Lung (tissue), 12 donors: Measurements from ENCODE around the gene KCNJ10. TPM values are rescaled to one million over a fixed set of nuclear protein-coding genes. Genes with fewer than 3 reads are reported as not detected.

Experiments used
- ATAC-seq: fragments of 200-7000 bp; cut with Tn5 transposase; one replicate; pipeline ENCODE4 v1.9.1; 2020; ENCODE audit warnings: moderate number of reproducible peaks; ENCODE audit not compliant: insufficient read depth, low FRiP score
- DNase-seq, 3 donors: peaks; one replicate each; pipeline ENCODE4 v3.0.0-alpha.2; 2013 to 2017
- H3K27ac ChIP-seq, 2 donors: one replicate each; pipeline ENCODE4 v1.5.1; 2013; ENCODE audit warnings: mild to moderate bottlenecking in 2 of 2, moderate library complexity in 2 of 2, control low read depth in 1 of 2, inconsistent platforms in 1 of 2, low read depth in 1 of 2, low read length in 1 of 2
- H3K27me3 ChIP-seq, 3 donors: one replicate each; pipeline ENCODE4 v1.5.1; 2013; ENCODE audit warnings: low read length in 2 of 3; ENCODE audit not compliant: control insufficient read depth in 3 of 3, insufficient read depth in 3 of 3
- H3K36me3 ChIP-seq, 4 donors: one replicate each; pipeline ENCODE4 v1.5.1; 2013; ENCODE audit warnings: low read length in 4 of 4, mild to moderate bottlenecking in 1 of 4, moderate library complexity in 1 of 4; ENCODE audit not compliant: control insufficient read depth in 4 of 4, insufficient read depth in 4 of 4
- H3K4me1 ChIP-seq, 5 donors: one replicate each; pipeline ENCODE4 v1.5.1; 2013; ENCODE audit warnings: low read length in 5 of 5, mild to moderate bottlenecking in 2 of 5, moderate library complexity in 1 of 5; ENCODE audit not compliant: control insufficient read depth in 5 of 5, insufficient read depth in 5 of 5
- H3K4me3 ChIP-seq: one replicate; pipeline ENCODE4 v1.5.1; 2013; ENCODE audit warnings: mild to moderate bottlenecking, control low read depth, moderate library complexity
- H3K9ac ChIP-seq, 2 donors: one replicate each; pipeline ENCODE4 v1.5.1; 2013; ENCODE audit warnings: low read length in 2 of 2, control low read depth in 1 of 2; ENCODE audit not compliant: insufficient read depth in 1 of 2
- H3K9me3 ChIP-seq, 4 donors: one replicate each; pipeline ENCODE4 v1.5.1; 2013; ENCODE audit warnings: low read length in 3 of 4, mild to moderate bottlenecking in 1 of 4, moderate library complexity in 1 of 4; ENCODE audit not compliant: control insufficient read depth in 4 of 4, insufficient read depth in 3 of 4
- WGBS, 2 donors: extraction: QIAGEN DNeasy Blood & Tissue Kit; methylation state at CpG; one replicate each; pipeline ENCODE4 v1.1.7; 2013; 5-methylcytosine and 5-hydroxymethylcytosine counted together
- polyA plus RNA-seq, 2 donors: library from polyadenylated mRNA; stranded (reverse); fragments of 200-250 nt; gene quantifications; one replicate each; pipeline ENCODE4 v1.2.1, GENCODE V29; 2013
- total RNA-seq, 2 donors: library from RNA; depleted of rRNA in 1 of 2; stranded (reverse); fragments of >200 nt in 1 of 2; gene quantifications; one replicate each; pipeline ENCODE4 v1.2.1, GENCODE V29; 2014 to 2021
- TF ChIP-seq, protein P1 (sequence below): IDR thresholded peaks from 2 replicates; pipeline ENCODE4 v1.5.1; 2012; ENCODE audit warnings: mild to moderate bottlenecking; ENCODE audit errors: control extremely low read depth, extremely low read depth
- donor health status: control.
- donor health status: control.
- donor health status: Bipolar disorder and iron deficiency.
- donor health status: healthy.
- donor health status: DM: yes; HTN: yes; CAD: no.

The KCNJ10 gene
- total and polyA plus RNA-seq, 4 donors, result 0.02 to 0.37 (median 0.10) TPM

DNA sequence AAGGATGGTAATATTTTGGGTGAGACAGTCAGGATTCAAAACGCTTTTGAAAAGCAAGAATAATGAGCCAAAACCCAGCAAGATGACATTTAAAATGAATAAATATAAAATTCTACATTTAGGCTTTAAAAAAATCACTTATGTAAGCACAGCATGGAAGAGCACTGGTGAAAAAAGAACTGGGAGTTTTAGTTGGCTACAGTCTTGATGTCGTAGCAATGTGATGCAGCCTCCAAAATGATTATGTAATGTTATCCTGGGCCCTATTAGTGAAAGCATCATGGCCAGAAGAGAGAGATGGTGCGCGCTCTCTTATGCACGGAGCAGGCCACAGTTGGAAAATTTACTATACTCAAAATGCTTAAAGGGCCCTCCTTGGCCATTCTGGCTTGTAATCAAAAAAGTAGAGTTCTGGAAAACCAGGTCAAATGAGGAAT lies 16.5 kb upstream of the KCNJ10 start:
- no peaks in the 10 kb centered on the region for H3K9me3 ChIP-seq
- peaks cover 0 to 6% (median 0%) of the 10 kb centered on the region in 5 donors for H3K4me1 ChIP-seq
- peaks cover 0 to 27% (median 23%) of the 10 kb centered on the region in 3 donors for H3K27me3 ChIP-seq
- no peak for DNase-seq
- 86 to 92% methylated on average over 5 of the region's 5 CpGs for WGBS, 2 donors
- no peak for ATAC-seq
- TF ChIP-seq, protein P1, sequence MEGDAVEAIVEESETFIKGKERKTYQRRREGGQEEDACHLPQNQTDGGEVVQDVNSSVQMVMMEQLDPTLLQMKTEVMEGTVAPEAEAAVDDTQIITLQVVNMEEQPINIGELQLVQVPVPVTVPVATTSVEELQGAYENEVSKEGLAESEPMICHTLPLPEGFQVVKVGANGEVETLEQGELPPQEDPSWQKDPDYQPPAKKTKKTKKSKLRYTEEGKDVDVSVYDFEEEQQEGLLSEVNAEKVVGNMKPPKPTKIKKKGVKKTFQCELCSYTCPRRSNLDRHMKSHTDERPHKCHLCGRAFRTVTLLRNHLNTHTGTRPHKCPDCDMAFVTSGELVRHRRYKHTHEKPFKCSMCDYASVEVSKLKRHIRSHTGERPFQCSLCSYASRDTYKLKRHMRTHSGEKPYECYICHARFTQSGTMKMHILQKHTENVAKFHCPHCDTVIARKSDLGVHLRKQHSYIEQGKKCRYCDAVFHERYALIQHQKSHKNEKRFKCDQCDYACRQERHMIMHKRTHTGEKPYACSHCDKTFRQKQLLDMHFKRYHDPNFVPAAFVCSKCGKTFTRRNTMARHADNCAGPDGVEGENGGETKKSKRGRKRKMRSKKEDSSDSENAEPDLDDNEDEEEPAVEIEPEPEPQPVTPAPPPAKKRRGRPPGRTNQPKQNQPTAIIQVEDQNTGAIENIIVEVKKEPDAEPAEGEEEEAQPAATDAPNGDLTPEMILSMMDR, result no peak
- no peak overlapping the region for H3K27ac ChIP-seq
- no peak overlapping the region for H3K4me3 ChIP-seq
- no peak overlapping the region for H3K9ac ChIP-seq
- H3K36me3 ChIP-seq, result peaks cover 0 to 16% (median 2%) of the 10 kb centered on the region in 4 donors

GRCh38 chr1:160085686-160086455 lies 15.9 kb upstream of the KCNJ10 start:
- Histone ChIP-seq H3K27me3 (peaks cover 0 to 33% (median 28%) of the 10 kb centered on the region in 3 donors), H3K9me3 (no peaks in the 10 kb centered on the region), H3K4me1 (peaks cover 0 to 6% (median 0%) of the 10 kb centered on the region in 5 donors), H3K27ac (no peak overlapping the region), H3K9ac (no peak overlapping the region), H3K4me3 (no peak overlapping the region), H3K36me3 (peaks cover 0 to 13% (median 2%) of the 10 kb centered on the region in 4 donors)
- TF ChIP-seq, protein P1, result peak; percentile 66
- WGBS, 2 donors, result 55 to 57% methylated on average over 19 of the region's 19 CpGs
- DNase-seq (peak; percentile 74 to 78 (median 77)), ATAC-seq (no peak)

DNA sequence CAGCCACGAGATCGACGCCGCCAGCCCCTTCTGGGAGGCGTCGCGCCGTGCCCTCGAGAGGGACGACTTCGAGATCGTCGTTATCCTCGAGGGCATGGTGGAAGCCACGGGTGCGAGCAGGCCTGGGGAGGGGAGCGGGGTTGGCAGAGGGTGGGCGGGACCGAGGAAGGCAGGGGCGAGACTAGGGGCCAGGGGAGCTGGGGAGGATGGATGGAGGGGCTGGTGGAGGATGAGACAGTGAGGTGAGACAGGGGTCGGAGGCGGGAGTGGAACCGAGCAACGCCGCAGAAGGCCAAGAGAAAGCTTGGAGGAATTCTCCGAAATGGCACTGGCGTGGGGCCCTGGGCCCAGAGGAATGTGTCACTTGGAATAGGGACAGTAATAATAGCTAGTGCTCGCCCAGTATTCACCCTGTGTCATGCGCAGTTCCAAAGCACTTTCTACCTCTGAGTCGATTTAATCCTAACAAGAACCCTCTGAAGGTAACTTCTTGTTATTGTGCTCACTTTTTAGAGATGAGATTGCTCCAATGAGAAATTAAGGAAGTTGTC lies 14.9 kb upstream of the KCNJ10 start:
- H3K4me1 ChIP-seq, result peaks cover 0 to 6% (median 0%) of the 10 kb centered on the region in 5 donors
- peaks cover 0 to 43% (median 38%) of the 10 kb centered on the region in 3 donors for H3K27me3 ChIP-seq
- ATAC-seq, result no peak
- no peak overlapping the region for H3K4me3 ChIP-seq
- H3K9ac ChIP-seq, result no peak overlapping the region
- H3K27ac ChIP-seq, result no peak overlapping the region
- H3K36me3 ChIP-seq, result peaks cover 0 to 8% (median 1%) of the 10 kb centered on the region in 4 donors
- TF ChIP-seq, protein P1, result no peak
- no peaks in the 10 kb centered on the region for H3K9me3 ChIP-seq
- no peak for DNase-seq
- 84 to 85% methylated on average over 30 of the region's 30 CpGs for WGBS, 2 donors
